ENCODE measurements around the gene PLSCR5. TPM values are rescaled to one million over a fixed set of nuclear protein-coding genes. Genes with fewer than 3 reads are reported as not detected.

The PLSCR5 gene
- total RNA-seq, 2 experiments from 2014 or later, result not detected

DNA sequence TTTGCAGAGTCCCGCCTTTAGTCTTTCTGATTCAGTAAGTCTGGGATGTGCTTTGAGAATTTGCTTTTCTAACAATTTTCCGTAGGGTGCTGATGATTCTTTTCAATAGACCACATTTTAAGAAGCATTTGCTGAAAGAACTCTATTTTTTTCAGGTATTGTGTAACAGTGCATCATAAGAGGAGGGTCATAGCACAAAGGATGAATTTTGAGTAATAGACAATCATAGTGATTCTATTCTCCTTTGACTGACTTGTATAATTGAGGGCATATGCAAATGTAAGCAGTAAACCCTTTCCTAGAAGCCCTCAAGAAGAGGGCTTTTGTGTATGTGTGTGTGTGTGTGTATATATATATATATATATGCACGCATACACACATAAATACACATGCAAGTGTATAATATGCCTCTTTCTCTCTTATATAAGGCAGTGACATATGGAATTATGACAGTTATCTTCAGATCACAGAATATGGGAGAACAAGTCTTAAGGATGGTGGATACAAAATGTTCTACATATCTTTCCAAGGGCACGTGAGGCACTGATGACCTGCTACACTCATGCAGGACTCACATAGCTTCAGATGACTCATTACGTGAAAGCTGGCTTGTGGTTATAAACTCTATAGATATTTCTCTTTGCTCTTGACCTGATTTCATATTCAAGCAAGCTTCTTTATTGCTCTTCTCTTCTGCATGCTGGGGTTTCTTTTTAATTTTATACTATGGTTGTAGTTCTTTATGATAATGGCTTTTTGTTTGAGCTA lies 54.2 kb downstream of the PLSCR5 start:
- no peak overlapping the region for H3K4me3 Mint-ChIP-seq
- no peaks in the 10 kb centered on the region for H3K27me3 Mint-ChIP-seq (ENCODE audit: low read depth)
- H3K9me3 Mint-ChIP-seq, result no peaks in the 10 kb centered on the region
- H3K4me1 Mint-ChIP-seq (ENCODE audit: low read depth), result peaks cover 48% of the 10 kb centered on the region
- CTCF ChIA-PET, result interaction anchor here (0.6 to 1.0 kb wide), 2 partner anchors 43 to 362 kb away, joined by 3 read pairs; no protein-coding TSS in a partner anchor
- intact Hi-C loops (cut with micrococcal nuclease), result no loop called here
- H3K27ac Mint-ChIP-seq, result no peak overlapping the region
- H3K36me3 Mint-ChIP-seq (ENCODE audit: low read depth), result no peaks in the 10 kb centered on the region
- peak; percentile 13 for DNase-seq

DNA sequence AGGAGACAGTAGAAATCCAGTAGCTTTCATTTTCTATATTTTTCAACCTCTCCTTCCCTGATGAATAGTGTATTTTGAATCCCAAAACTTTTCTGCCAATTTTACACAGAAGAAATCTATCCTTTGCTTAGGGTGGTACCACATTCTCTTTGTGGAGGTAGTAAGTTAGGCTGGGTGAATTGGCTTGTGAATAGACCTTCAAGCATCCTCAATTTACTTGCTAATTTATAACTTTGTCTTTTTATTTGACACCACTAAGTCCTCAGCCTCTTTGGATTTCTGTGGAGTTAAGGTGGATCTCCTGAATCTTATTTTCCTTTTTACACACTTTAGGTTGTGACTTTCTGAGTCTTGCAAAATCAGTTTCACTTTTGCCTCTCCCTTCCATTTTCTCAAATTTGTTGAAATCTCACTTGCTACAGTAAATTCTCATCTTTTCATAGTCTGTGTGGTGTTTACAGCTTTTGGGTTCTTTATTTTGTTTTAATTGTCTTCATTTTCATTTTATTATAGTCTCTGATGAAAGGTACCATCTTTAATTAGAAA lies 55.0 kb downstream of the PLSCR5 start:
- H3K4me1 Mint-ChIP-seq (ENCODE audit: low read depth), result peaks cover 50% of the 10 kb centered on the region

DNA sequence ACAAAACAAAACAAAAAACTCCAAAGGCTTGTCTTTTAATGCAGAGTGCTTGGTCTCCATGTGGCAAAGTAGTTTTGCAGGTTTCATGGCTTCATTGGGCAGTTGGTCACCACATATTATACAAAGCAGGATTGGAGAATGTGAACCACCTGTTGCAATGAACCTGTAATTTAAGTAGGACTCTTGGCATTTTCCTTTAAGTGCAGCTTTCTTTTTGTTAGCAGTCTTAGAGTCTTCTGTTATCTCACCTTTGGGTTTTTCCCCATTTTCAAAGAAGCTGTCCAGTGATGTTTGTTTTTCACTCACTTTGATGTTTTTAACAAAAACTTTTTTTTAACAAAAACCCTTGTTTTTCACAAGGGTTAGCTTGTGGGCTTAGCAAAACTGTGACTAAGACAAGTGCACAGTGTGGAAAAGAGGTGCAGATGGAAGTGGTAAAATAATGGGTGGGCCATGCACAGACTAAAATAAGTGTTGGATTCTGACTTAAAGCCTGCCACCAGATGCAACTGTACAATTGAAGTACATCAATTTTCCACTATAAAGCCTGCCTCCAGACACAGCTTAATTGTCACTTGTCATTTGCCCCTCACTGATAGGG lies 57.8 kb downstream of the PLSCR5 start:
- CTCF ChIA-PET, result no interaction called here
- Mint-ChIP-seq H3K4me1 (ENCODE audit: low read depth) (peaks cover 45% of the 10 kb centered on the region), H3K27me3 (ENCODE audit: low read depth) (no peaks in the 10 kb centered on the region), H3K9me3 (no peaks in the 10 kb centered on the region), H3K4me3 (no peak overlapping the region), H3K27ac (peak overlapping the region; percentile 33), H3K36me3 (ENCODE audit: low read depth) (peaks cover 11% of the 10 kb centered on the region)
- DNase-seq, result no peak
- intact Hi-C loops (cut with micrococcal nuclease), result no loop called here

More for the DNA sequence above, 55.0 kb downstream of the PLSCR5 start:
- no peaks in the 10 kb centered on the region for H3K9me3 Mint-ChIP-seq
- CTCF ChIA-PET, result interaction anchor here (0.6 kb wide), 1 partner anchor 157 kb away, joined by 7 read pairs; no protein-coding TSS in a partner anchor
- intact Hi-C loops (cut with micrococcal nuclease), result no loop called here
- no peaks in the 10 kb centered on the region for H3K36me3 Mint-ChIP-seq (ENCODE audit: low read depth)
- H3K4me3 Mint-ChIP-seq, result no peak overlapping the region
- DNase-seq, result no peak
- no peaks in the 10 kb centered on the region for H3K27me3 Mint-ChIP-seq (ENCODE audit: low read depth)
- H3K27ac Mint-ChIP-seq, result no peak overlapping the region

DNA sequence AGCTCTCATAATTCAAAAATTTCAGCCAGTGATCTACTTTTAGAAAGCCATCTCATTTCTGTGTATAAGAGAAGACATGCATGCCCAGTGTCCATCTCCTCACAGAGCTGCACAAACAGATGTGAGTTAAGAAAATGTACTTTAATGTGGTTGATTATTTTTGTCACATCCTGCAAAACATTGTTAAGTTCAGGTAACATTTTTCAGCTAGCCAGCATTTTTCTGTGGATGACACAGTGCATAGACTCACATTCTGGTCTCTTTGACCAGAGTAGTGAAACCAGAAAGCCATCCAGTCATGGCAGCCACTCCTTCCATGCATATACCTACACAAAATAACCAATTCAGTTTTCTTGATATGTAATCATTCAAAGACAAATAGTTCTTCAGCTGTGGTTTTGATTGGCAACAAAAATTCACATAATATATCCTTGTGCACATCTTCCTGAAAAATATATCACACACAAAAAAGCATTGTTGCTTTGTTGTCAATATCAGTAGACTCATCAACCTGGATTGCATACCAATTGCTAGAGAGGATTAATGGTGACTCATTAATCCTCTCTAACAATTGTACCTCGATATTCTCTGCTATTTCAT lies 58.7 kb downstream of the PLSCR5 start:
- H3K4me1 Mint-ChIP-seq (ENCODE audit: low read depth), result peaks cover 53% of the 10 kb centered on the region
- H3K27me3 Mint-ChIP-seq (ENCODE audit: low read depth), result no peaks in the 10 kb centered on the region
- no peak overlapping the region for H3K4me3 Mint-ChIP-seq
- H3K36me3 Mint-ChIP-seq (ENCODE audit: low read depth), result peaks cover 18% of the 10 kb centered on the region
- no peak for DNase-seq
- intact Hi-C loops (cut with micrococcal nuclease), result no loop called here
- CTCF ChIA-PET, result interaction anchor here (0.9 kb wide), 1 partner anchor 357 kb away, joined by 3 read pairs; no protein-coding TSS in a partner anchor
- H3K9me3 Mint-ChIP-seq, result no peaks in the 10 kb centered on the region
- no peak overlapping the region for H3K27ac Mint-ChIP-seq

DNA sequence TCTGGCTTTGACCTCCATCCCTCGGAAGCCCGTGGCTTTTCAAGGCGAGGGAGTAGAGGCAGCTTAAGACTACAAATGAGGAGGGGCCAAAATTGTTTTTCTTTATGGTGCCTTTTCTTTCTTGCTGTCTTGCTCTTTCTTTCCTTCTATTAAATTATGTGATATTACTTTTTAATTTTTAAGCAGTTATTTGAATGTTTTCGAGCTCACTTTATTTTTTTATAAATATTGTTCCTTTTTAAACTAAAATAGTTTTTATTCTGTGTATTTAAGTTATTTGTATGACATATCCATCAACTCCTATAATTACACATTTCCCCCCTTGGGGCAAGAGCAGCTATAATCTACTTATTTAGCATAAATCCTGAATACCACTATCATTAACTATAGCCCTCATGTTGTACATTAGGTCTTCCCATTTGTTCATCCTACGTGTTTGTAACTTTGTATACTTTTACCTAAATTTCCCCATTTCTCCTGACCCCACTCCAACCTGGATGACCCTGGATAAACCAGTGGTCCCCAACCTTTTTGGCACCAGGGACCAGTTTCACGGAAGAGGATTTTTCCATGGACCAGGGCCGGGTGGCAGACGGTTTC lies 60.1 kb downstream of the PLSCR5 start:
- CTCF ChIA-PET, result interaction anchor here (0.7 kb wide), 1 partner anchor 26 kb away, joined by 4 read pairs; no protein-coding TSS in a partner anchor
- H3K36me3 Mint-ChIP-seq (ENCODE audit: low read depth), result peaks cover 27% of the 10 kb centered on the region
- intact Hi-C loops (cut with micrococcal nuclease), result loop anchor here (1.0 to 5.0 kb wide), 3 partner anchors 46 to 383 kb away; partner anchors contain the start of genes PLOD2 and PLSCR2
- peaks cover 54% of the 10 kb centered on the region for H3K4me1 Mint-ChIP-seq (ENCODE audit: low read depth)
- no peaks in the 10 kb centered on the region for H3K27me3 Mint-ChIP-seq (ENCODE audit: low read depth)
- H3K4me3 Mint-ChIP-seq, result peak overlapping the region; percentile 89
- H3K9me3 Mint-ChIP-seq, result no peaks in the 10 kb centered on the region
- no peak for DNase-seq
- H3K27ac Mint-ChIP-seq, result peak overlapping the region; percentile 87

DNA sequence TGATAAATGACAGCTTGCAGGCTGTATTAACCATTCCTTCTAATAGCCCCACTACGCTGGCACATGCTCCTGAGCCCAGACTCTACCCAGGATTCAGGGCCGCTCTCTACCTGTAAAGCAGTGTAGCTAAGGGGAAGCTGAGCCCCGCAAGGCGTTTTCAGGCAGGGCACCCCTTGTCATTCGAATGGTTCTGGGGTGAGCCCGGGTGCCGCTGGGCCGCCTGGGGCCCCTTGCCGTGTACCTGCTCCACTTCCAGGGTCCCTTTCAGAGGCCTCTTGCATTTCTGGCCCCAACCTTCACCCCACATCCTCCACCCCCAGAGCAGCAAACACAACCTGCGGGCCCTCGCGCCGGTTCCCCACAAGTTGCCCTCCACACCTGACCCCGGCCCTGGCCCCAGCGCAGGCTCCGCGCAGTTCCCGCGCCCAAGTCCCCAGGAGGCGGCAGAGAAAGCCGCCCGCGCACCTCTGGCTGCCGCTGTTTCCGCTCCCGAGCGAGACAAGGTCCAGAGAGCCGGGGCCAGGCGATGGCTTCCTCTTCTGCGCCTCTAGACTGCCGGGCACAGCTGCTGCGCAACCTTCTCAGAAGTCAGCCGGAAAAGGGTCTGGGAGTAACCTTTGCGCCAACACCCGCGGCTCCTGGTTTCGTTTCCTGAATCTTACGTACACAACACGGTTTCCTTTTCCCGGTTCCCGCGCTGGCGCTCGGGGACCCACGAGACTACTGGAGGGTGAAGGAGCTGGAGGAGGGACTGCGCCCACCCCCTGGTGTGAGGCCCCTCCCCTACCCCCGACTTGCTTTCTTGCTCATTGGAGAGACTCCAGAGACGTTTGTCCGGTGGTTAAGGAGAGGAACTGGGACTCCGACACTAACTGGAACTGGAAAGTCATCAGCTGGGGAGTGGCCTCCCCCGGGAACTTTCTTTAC lies 60.9 kb downstream of the PLSCR5 start, which contains the start of gene PLSCR1:
Gene PLSCR1, minus strand, starts transcription at position 606 of the 927 bp plus-strand sequence. CDS start 8,055 bp downstream, outside the sequence.
- no peaks in the 10 kb centered on the region for H3K9me3 Mint-ChIP-seq

DNA sequence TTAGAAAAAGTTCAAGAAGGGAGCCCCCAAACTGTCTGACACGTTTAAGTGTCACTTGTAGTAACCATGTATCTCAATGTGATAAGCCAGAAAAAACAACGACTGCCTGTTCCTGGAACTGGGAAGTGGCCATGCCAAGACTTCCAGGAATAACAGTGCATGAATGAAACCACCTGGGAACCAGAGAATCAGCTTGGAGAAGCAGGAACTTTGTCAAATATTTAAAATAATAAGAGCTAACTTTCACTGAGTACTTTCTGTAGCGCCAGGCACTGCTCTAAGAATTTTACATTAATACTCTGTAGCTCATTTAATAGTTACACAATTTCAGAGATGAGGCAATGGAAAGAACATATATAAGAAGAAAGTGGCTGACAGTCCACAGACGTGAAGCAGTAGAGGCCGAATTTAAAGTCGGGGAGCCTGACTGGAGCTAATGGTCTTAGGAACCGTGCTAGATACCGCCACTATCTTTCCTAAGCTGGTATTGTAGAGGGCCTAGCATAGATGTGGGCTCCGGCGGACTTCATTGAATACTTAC lies 61.6 kb downstream of the PLSCR5 start:
- intact Hi-C loops (cut with micrococcal nuclease), result loop anchor here (1.0 to 5.0 kb wide), 3 partner anchors 45 to 381 kb away; partner anchors contain the start of genes PLOD2 and PLSCR2
- Mint-ChIP-seq H3K4me3 (peak overlapping the region; percentile 89), H3K9me3 (no peaks in the 10 kb centered on the region), H3K27ac (peak overlapping the region; percentile 87), H3K4me1 (ENCODE audit: low read depth) (peaks cover 53% of the 10 kb centered on the region), H3K27me3 (ENCODE audit: low read depth) (no peaks in the 10 kb centered on the region), H3K36me3 (ENCODE audit: low read depth) (peaks cover 34% of the 10 kb centered on the region)
- no peak for DNase-seq
- CTCF ChIA-PET, result interaction anchor here (0.7 to 1.6 kb wide), 3 partner anchors 31 to 97 kb away, joined by 3 to 4 read pairs (median 3); no protein-coding TSS in a partner anchor

More for the DNA sequence above, 60.9 kb downstream of the PLSCR5 start, which contains the start of gene PLSCR1:
- Mint-ChIP-seq H3K27ac (peak within 1 kb of the TSS; percentile 87), H3K27me3 (ENCODE audit: low read depth) (no peaks in the 10 kb centered on the region), H3K4me3 (peak within 1 kb of the TSS; percentile 89), H3K36me3 (ENCODE audit: low read depth) (peaks cover 32% of the 10 kb centered on the region), H3K4me1 (ENCODE audit: low read depth) (peaks cover 53% of the 10 kb centered on the region)
- peak; percentile 89 for DNase-seq
- intact Hi-C loops (cut with micrococcal nuclease), result loop anchor here (1.0 to 5.0 kb wide), 3 partner anchors 45 to 382 kb away; partner anchors contain the start of genes PLOD2 and PLSCR2
- CTCF ChIA-PET, result interaction anchor here (0.7 to 1.6 kb wide), 3 partner anchors 26 to 33 kb away, joined by 3 to 4 read pairs (median 4); no protein-coding TSS in a partner anchor

DNA sequence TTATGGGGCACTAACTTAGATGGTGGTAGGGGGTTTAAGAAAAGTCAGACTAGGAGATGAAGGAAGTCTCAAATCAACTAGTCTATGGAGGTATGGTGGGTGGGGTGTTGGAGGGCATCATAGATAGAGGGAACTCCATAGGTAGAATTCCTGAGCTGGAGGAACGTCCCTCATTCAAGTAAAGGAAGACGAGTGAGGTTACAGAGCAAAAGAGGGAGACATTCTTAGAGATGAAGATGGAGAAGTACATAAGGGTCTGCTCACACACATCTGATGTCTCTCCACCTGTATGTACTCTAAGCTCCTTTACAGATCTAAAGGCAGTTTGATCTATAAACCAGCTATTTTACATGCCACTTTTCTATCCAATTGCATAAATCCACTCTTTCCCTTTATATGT lies 62.2 kb downstream of the PLSCR5 start:
- Mint-ChIP-seq H3K4me3 (peak overlapping the region; percentile 89), H3K27me3 (ENCODE audit: low read depth) (no peaks in the 10 kb centered on the region), H3K36me3 (ENCODE audit: low read depth) (peaks cover 34% of the 10 kb centered on the region), H3K27ac (peak overlapping the region; percentile 87), H3K4me1 (ENCODE audit: low read depth) (peaks cover 53% of the 10 kb centered on the region), H3K9me3 (no peaks in the 10 kb centered on the region)
- CTCF ChIA-PET, result interaction anchor here (0.7 to 1.6 kb wide), 3 partner anchors 31 to 98 kb away, joined by 3 to 4 read pairs (median 3); no protein-coding TSS in a partner anchor
- no peak for DNase-seq
- intact Hi-C loops (cut with micrococcal nuclease), result loop anchor here (5.0 kb wide), 1 partner anchor 381 kb away; the partner anchor contains the start of gene PLOD2

DNA sequence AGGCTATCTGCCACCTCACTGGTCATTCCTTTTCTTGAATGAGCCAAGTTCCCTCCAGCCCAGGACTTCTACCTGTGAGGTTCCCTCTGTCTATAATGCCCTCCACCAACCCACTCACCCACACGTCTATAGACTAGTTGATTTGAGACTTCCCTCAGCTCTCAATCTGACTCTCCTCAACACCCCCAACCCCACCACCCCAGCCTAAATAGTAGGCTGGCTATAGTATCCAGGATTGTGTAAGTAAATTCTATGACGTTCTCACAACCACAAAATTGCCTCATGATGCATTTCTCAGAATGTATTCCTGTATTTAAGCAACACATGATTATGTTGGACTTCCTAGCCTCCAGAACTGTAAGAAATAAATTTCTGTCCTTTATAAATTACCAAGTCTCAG lies 63.0 kb downstream of the PLSCR5 start:
- Mint-ChIP-seq H3K4me3 (peak overlapping the region; percentile 53), H3K36me3 (ENCODE audit: low read depth) (peaks cover 39% of the 10 kb centered on the region), H3K27ac (no peak overlapping the region), H3K4me1 (ENCODE audit: low read depth) (peaks cover 50% of the 10 kb centered on the region), H3K27me3 (ENCODE audit: low read depth) (no peaks in the 10 kb centered on the region), H3K9me3 (no peaks in the 10 kb centered on the region)
- peak; percentile 11 for DNase-seq
- intact Hi-C loops (cut with micrococcal nuclease), result loop anchor here (5.0 kb wide), 1 partner anchor 380 kb away; the partner anchor contains the start of gene PLOD2
- CTCF ChIA-PET, result no interaction called here

DNA sequence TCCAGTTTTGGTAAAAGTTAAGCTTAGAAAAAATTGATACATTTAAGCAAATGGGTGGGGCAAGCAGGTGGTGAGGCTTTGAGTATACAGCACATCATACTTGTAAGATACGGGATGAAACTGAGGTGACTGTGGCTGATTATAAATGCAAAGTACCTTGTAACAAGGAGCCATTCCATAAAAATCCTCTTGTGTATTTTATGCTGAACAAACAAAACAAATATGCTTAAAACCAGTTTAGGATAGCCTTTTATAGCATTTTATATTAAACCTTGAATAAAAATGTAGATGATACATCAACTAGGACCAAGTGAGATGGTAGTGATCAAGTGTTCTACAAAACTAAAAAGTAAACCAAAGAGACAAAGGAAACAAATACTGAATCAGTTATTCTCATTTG lies 64.2 kb downstream of the PLSCR5 start:
- no peak for DNase-seq
- peaks cover 41% of the 10 kb centered on the region for H3K36me3 Mint-ChIP-seq (ENCODE audit: low read depth)
- no peaks in the 10 kb centered on the region for H3K27me3 Mint-ChIP-seq (ENCODE audit: low read depth)
- peak overlapping the region; percentile 47 for H3K4me3 Mint-ChIP-seq
- CTCF ChIA-PET, result interaction anchor here (1.0 kb wide), 1 partner anchor 10 kb away, joined by 3 read pairs; no protein-coding TSS in a partner anchor
- intact Hi-C loops (cut with micrococcal nuclease), result loop anchor here (5.0 kb wide), 1 partner anchor 379 kb away; the partner anchor contains the start of gene PLOD2
- no peaks in the 10 kb centered on the region for H3K9me3 Mint-ChIP-seq
- no peak overlapping the region for H3K27ac Mint-ChIP-seq
- peaks cover 42% of the 10 kb centered on the region for H3K4me1 Mint-ChIP-seq (ENCODE audit: low read depth)
